Esophagus muscularis mucosa (tissue), 4 donors: ENCODE results near the gene SPZ1. TPM values are rescaled to one million over a fixed set of nuclear protein-coding genes. Genes with fewer than 3 reads are reported as not detected.
"Not testable (repeated sequence)": the region's sequence is repeated elsewhere in the genome, so short reads cannot be mapped to it uniquely, and the experiment has no call there.

Source experiments
- DNase-seq: peaks from one replicate; pipeline ENCODE4 v3.0.0-alpha.2; 2017; ENCODE audit errors: extremely low spot score
- H3K27ac ChIP-seq, 4 donors: fragments of 200-600 bp; sonication (generic); replicated peaks in 1 of 4; 1 replicate in 3 of 4; 2 replicates in 1 of 4; pipeline ENCODE4 v1.5.1; 2016 to 2019; ENCODE audit warnings: mild to moderate bottlenecking in 1 of 4
- H3K27me3 ChIP-seq, 4 donors: fragments of 200-600 bp; sonication (generic); one replicate each; pipeline versions ENCODE4 v1.5.1 to v1.6.0; 2016 to 2019
- H3K36me3 ChIP-seq, 4 donors: fragments of 200-600 bp; sonication (generic); one replicate each; pipeline ENCODE4 v1.5.1; 2016 to 2019
- H3K4me1 ChIP-seq, 4 donors: fragments of 200-600 bp; sonication (generic); one replicate each; pipeline ENCODE4 v1.5.1; 2016 to 2019
- H3K4me3 ChIP-seq, 4 donors: fragments of 200-600 bp; sonication (generic); 1 replicate in 2 of 4; 2 replicates in 2 of 4; pipeline ENCODE4 v1.5.1; 2016 to 2019; ENCODE audit warnings: mild to moderate bottlenecking in 4 of 4, moderate library complexity in 1 of 4
- H3K9me3 ChIP-seq, 4 donors: fragments of 200-600 bp; sonication (generic); 1 replicate in 3 of 4; 2 replicates in 1 of 4; pipeline ENCODE4 v1.5.1; 2016 to 2019
- CTCF ChIP-seq, 3 experiments: fragments of 200-600 bp in 2 of 3; fragments of 450-650 bp in 1 of 3; sonication (generic) in 2 of 3; IDR thresholded peaks; one replicate each; pipeline ENCODE4 v1.5.1; 2017 to 2019; ENCODE audit warnings: antibody characterized with exemption in 3 of 3, mild to moderate bottlenecking in 2 of 3, moderate library complexity in 1 of 3
- EP300 ChIP-seq: sonication (generic); formaldehyde crosslinking; IDR thresholded peaks from one replicate; pipeline ENCODE4 v1.6.1; 2017; ENCODE audit warnings: antibody characterized with exemption
- POLR2A ChIP-seq: fragments of 450-650 bp; IDR thresholded peaks from one replicate; pipeline ENCODE4 v1.6.1; 2017; ENCODE audit warnings: antibody characterized with exemption, moderate library complexity, mild to moderate bottlenecking, low read depth
- POLR2AphosphoS5 ChIP-seq, 2 donors: sonication (generic); formaldehyde crosslinking; IDR thresholded peaks; one replicate each; pipeline ENCODE4 v1.6.1; 2017; ENCODE audit warnings: antibody characterized with exemption in 2 of 2
- WGBS: methylation state at CpG from one replicate; pipeline ENCODE4 v1.1.5; 2018; 5-methylcytosine and 5-hydroxymethylcytosine counted together
- intact Hi-C: fragments of 100-400 bp; cut with DNase I; formaldehyde crosslinking; loops from one replicate; pipeline ENCODE4 v1.15.1; 2023
- total RNA-seq, 4 donors: library from RNA; depleted of rRNA; stranded (reverse); fragments of >200 nt; gene quantifications; one replicate each; pipeline versions ENCODE4 v1.1.0 to v1.2.1, GENCODE V29; 2016

Gene SPZ1
- total RNA-seq, 4 donors from 2014 or later: not detected

GRCh38 chr5:80341016-80341775 is 21.4 kb downstream of the SPZ1 start:
- Histone ChIP-seq H3K4me3 (no peak overlapping the region), H3K27me3 (peaks cover 0 to 7% (median 0%) of the 10 kb centered on the region in 4 donors), H3K4me1 (no peaks in the 10 kb centered on the region), H3K27ac (no peak overlapping the region), H3K36me3 (no peaks in the 10 kb centered on the region), H3K9me3 (no peaks in the 10 kb centered on the region)
- 73% methylated on average over 4 of the region's 4 CpGs for WGBS
- intact Hi-C loops: no loop called here
- TF ChIP-seq POLR2A (no peak), CTCF (IDR thresholded peaks at IDR 0.05) (no peak), POLR2AphosphoS5 (IDR thresholded peaks at IDR 0.05) (no peak), EP300 (no peak)
- DNase-seq: no peak

DNA sequence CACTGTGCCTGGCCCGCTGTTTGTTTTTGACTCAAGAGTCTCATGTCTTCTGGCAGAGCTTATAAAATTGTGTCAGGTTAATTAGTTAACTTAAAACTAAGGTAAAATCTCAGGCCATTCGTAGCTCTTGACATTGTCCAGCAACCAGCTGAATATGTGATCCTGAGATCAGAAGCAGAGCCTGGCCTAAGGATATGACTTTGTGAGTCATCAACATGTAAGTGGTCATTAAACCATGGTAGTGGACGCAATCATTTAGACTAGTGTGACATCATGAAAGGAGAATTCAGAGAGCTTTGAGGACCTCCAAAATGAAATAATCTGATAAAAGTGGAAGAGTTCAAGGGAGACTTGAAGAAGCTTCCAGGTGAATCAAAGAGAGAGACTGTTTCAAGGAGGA is 23.3 kb downstream of the SPZ1 start:
- H3K4me3 ChIP-seq: no peak overlapping the region
- 88% methylated on average over 3 of the region's 3 CpGs for WGBS
- no peaks in the 10 kb centered on the region for H3K4me1 ChIP-seq
- H3K36me3 ChIP-seq: no peaks in the 10 kb centered on the region
- DNase-seq: no peak
- peaks cover 0 to 7% (median 0%) of the 10 kb centered on the region in 4 donors for H3K27me3 ChIP-seq
- no peaks in the 10 kb centered on the region for H3K9me3 ChIP-seq
- TF ChIP-seq CTCF (IDR thresholded peaks at IDR 0.05) (no peak), EP300 (no peak), POLR2AphosphoS5 (IDR thresholded peaks at IDR 0.05) (no peak), POLR2A (no peak)
- no peak overlapping the region for H3K27ac ChIP-seq
- intact Hi-C loops: no loop called here

DNA sequence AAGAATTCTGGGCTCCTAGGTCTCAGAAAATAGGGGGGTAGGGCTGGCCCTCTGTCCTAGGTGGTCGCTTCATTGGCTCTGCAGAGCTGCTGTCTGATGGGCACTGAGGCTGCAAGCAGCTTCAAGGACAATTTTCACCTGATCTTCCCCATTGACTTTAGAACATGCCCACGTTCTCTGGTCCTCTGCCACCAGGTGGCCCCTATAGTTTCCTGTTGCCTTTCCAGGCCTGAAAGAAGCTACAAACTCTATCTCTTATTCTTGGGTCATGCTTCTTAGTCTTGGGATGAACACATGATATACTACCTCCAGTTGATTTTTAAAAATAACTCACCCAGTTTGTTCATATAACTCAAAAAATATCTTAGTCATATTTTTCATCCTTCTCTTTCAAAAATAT is 26.3 kb downstream of the SPZ1 start:
- H3K27me3 ChIP-seq: no peaks in the 10 kb centered on the region
- no peak overlapping the region for H3K27ac ChIP-seq
- intact Hi-C loops: no loop called here
- H3K4me1 ChIP-seq: no peaks in the 10 kb centered on the region
- H3K4me3 ChIP-seq: no peak overlapping the region
- WGBS: 38% methylated on average over 2 of the region's 2 CpGs
- no peaks in the 10 kb centered on the region for H3K36me3 ChIP-seq
- TF ChIP-seq POLR2A (no peak), EP300 (no peak), CTCF (IDR thresholded peaks at IDR 0.05) (no peak), POLR2AphosphoS5 (IDR thresholded peaks at IDR 0.05) (no peak)
- DNase-seq: no peak
- no peaks in the 10 kb centered on the region for H3K9me3 ChIP-seq

- no peaks in the 10 kb centered on the region for H3K4me1 ChIP-seq
- 56% methylated on average over 1 of the region's 1 CpG for WGBS
- no peaks in the 10 kb centered on the region for H3K27me3 ChIP-seq
- no peaks in the 10 kb centered on the region for H3K36me3 ChIP-seq
- H3K4me3 ChIP-seq: no peak overlapping the region
- DNase-seq: no peak
- no peak overlapping the region for H3K27ac ChIP-seq
- no peaks in the 10 kb centered on the region for H3K9me3 ChIP-seq
- intact Hi-C loops: no loop called here
- no peak for TF ChIP-seq POLR2AphosphoS5 (IDR thresholded peaks at IDR 0.05)
These were observed 28.4 kb downstream of the SPZ1 start for GRCh38 chr5:80348171-80348570.

DNA sequence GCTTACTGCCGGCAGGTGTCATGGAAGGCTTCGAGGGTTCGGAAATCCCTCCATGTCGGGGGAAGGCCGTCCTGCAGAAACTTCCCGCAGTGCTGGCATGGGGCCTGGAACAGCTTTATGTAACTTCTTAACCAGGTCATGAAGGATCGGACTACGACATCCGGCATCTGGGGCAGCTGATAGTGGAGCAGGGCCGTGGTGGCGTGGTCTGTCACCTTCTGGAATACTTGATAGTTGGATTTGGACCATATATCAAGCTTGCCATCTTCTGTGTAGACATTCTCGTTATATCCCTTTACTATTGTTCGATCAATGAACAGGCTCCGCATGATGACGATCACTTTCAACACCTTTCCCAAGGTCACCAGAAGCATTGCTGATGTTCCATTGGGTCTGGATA is 31.2 kb downstream of the SPZ1 start:
- H3K4me1 ChIP-seq, H3K4me3 ChIP-seq, DNase-seq, intact Hi-C loops, H3K27ac ChIP-seq, H3K27me3 ChIP-seq, H3K36me3 ChIP-seq, H3K9me3 ChIP-seq: not testable (repeated sequence)
- 94% methylated on average over 12 of the region's 15 CpGs for WGBS

DNA sequence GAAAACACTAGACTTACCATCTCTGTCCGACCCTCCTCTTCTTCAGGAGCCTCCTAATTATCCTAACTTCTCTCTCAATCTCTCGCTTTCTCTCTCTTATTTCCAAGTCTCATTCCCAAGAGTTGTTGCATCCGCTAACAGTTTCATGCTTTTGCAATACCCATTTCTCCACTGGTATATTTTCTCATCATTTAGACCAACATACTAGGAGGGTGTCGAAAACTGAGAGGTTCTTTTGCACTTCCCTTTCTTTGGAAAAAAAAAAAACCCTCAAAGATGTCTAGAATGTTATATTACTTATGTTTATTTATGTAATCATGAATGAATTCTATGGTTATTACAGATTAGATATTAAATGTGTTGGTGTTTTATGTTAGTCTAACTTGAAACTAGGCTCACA is 35.9 kb downstream of the SPZ1 start:
- Histone ChIP-seq H3K9me3 (no peaks in the 10 kb centered on the region), H3K27me3 (no peaks in the 10 kb centered on the region), H3K4me3 (no peak overlapping the region), H3K36me3 (no peaks in the 10 kb centered on the region), H3K27ac (no peak overlapping the region), H3K4me1 (no peaks in the 10 kb centered on the region)
- TF ChIP-seq POLR2A: no peak
- no peak for TF ChIP-seq CTCF (IDR thresholded peaks at IDR 0.05)
- no peak for TF ChIP-seq EP300
- TF ChIP-seq POLR2AphosphoS5 (IDR thresholded peaks at IDR 0.05): no peak
- intact Hi-C loops: no loop called here
- 89% methylated on average over 4 of the region's 4 CpGs for WGBS
- no peak for DNase-seq
